Progenitor cell of endocrine pancreas (in vitro differentiated cells): ENCODE data around the gene NLRP12. TPM values are rescaled to one million over a fixed set of nuclear protein-coding genes. Genes with fewer than 3 reads are reported as not detected.
"Not testable (repeated sequence)": the region's sequence is repeated elsewhere in the genome, so short reads cannot be mapped to it uniquely, and the experiment has no call there.

ENCODE experiments used
- DNase-seq: peaks from one replicate; pipeline ENCODE4 v3.0.0; 2021; ENCODE audit warnings: low spot score; ENCODE audit not compliant: unreplicated experiment
- H3K27ac Mint-ChIP-seq: 2 replicates; pipeline ENCODE4 v1.8.0; 2021; ENCODE audit warnings: mild to moderate bottlenecking, moderate library complexity, mixed read lengths
- H3K27me3 Mint-ChIP-seq: 2 replicates; pipeline ENCODE4 v1.8.0; 2021; ENCODE audit warnings: mixed read lengths
- H3K36me3 Mint-ChIP-seq: 2 replicates; pipeline ENCODE4 v1.8.0; 2022; ENCODE audit warnings: mixed read lengths; ENCODE audit not compliant: insufficient read depth
- H3K4me1 Mint-ChIP-seq: 2 replicates; pipeline ENCODE4 v1.8.0; 2021; ENCODE audit warnings: low read depth, mixed read lengths
- H3K4me3 Mint-ChIP-seq: 2 replicates; pipeline ENCODE4 v1.8.0; 2021; ENCODE audit warnings: low read depth, mild to moderate bottlenecking, moderate library complexity, mixed read lengths
- H3K9me3 Mint-ChIP-seq: 2 replicates; pipeline ENCODE4 v1.8.0; 2021; ENCODE audit warnings: low read depth, mixed read lengths
- total RNA-seq: library from RNA; stranded (reverse); gene quantifications from 2 replicates; pipeline ENCODE4 v1.2.1, GENCODE V29; 2021
- TF ChIP-seq, protein P1 (sequence below): fragments of 200-600 bp; sonication (generic); IDR thresholded peaks from one replicate; pipeline ENCODE4 v1.5.0; 2021; ENCODE audit warnings: antibody characterized with exemption, mild to moderate bottlenecking; ENCODE audit not compliant: unreplicated experiment

Gene NLRP12
- total RNA-seq, 1 donor from 2014 or later, result not detected

DNA sequence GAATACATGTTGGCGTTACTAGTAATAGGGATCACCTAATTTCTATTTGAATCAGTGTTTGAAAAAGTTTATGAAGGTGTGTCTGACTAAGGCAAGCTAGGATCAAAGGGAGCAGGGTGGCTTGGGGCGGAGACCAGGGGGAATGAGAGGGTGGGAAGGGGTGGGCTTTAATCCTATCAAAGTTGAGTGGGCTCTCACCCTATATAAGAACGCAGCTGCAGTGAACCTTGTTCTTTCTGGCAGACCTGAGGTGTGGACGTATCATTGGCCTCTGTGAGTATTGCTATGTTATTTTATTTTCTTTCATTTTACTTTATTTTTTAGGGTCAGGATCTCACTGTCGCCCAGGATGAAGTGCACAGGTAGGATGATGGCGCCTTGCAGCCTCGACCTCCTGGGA is 37.4 kb downstream of the NLRP12 start:
- peaks cover 17% of the 10 kb centered on the region for H3K27me3 Mint-ChIP-seq
- H3K9me3 Mint-ChIP-seq, result no peaks in the 10 kb centered on the region
- no peak overlapping the region for H3K27ac Mint-ChIP-seq
- TF ChIP-seq, protein P1, sequence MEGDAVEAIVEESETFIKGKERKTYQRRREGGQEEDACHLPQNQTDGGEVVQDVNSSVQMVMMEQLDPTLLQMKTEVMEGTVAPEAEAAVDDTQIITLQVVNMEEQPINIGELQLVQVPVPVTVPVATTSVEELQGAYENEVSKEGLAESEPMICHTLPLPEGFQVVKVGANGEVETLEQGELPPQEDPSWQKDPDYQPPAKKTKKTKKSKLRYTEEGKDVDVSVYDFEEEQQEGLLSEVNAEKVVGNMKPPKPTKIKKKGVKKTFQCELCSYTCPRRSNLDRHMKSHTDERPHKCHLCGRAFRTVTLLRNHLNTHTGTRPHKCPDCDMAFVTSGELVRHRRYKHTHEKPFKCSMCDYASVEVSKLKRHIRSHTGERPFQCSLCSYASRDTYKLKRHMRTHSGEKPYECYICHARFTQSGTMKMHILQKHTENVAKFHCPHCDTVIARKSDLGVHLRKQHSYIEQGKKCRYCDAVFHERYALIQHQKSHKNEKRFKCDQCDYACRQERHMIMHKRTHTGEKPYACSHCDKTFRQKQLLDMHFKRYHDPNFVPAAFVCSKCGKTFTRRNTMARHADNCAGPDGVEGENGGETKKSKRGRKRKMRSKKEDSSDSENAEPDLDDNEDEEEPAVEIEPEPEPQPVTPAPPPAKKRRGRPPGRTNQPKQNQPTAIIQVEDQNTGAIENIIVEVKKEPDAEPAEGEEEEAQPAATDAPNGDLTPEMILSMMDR, result no peak
- no peak overlapping the region for H3K4me3 Mint-ChIP-seq
- DNase-seq, result no peak
- H3K4me1 Mint-ChIP-seq, result peaks cover 1% of the 10 kb centered on the region
- no peaks in the 10 kb centered on the region for H3K36me3 Mint-ChIP-seq

DNA sequence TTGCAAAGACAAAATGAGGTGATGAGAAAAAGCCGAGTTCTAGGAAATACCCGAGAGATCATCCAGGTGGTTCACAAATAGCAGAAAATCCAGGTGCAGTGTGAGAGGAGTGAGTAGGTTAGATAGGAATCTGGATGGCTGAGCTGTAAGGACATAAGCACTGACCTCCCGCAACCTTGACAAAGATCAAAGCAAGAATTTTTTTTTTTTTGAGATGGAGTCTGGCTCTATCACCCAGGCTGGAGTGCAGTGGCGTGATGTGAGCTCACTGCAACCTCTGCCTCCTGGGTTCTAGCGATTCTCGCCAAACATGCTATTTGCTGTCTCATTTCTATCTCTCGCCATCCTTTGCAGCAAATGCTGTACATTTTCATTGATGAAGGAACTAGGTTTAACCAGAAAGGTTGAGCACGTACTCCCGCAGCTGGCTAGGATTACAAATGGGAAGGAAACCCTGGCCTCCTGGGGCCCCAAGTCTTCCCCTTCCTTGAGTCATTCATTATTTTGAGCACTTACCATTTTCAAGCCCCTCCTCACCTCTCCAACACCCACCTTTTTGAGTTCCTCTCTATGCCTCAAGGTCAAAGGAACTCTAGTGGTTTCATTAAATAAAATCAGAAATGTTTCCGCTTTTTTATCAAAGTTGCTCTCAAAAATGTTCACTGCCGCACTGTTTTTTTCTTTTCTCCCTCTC is 38.8 kb downstream of the NLRP12 start:
- Mint-ChIP-seq H3K9me3 (no peaks in the 10 kb centered on the region), H3K36me3 (no peaks in the 10 kb centered on the region), H3K27ac (peak overlapping the region; percentile 59), H3K4me3 (no peak overlapping the region), H3K27me3 (peaks cover 20% of the 10 kb centered on the region), H3K4me1 (peaks cover 1% of the 10 kb centered on the region)
- DNase-seq, result no peak
- TF ChIP-seq, protein P1, result no peak

DNA sequence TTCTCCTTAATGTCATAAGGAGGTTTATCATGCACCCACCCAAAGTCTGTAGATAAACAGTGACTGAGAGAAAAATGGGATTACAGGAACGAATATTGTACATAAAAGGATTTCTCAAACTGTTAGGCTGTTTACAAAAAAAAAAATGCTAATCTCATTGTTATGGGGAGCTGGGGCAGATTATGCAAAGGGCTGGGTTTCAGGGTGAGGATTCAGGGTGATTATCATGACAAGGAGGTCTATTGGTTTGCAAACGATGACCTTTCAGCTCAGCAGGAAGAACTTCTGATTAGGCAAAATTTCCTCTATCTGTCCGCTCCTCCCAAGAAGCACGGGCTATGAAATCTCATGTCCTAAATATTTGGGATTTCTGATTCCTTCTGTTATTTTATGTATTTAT is 41.4 kb downstream of the NLRP12 start:
- H3K4me3 Mint-ChIP-seq, result no peak overlapping the region
- TF ChIP-seq, protein P1, result no peak
- H3K27ac Mint-ChIP-seq, result no peak overlapping the region
- DNase-seq, result no peak
- no peaks in the 10 kb centered on the region for H3K9me3 Mint-ChIP-seq
- H3K36me3 Mint-ChIP-seq, result no peaks in the 10 kb centered on the region
- H3K4me1 Mint-ChIP-seq, result peaks cover 1% of the 10 kb centered on the region
- H3K27me3 Mint-ChIP-seq, result peaks cover 20% of the 10 kb centered on the region

DNA sequence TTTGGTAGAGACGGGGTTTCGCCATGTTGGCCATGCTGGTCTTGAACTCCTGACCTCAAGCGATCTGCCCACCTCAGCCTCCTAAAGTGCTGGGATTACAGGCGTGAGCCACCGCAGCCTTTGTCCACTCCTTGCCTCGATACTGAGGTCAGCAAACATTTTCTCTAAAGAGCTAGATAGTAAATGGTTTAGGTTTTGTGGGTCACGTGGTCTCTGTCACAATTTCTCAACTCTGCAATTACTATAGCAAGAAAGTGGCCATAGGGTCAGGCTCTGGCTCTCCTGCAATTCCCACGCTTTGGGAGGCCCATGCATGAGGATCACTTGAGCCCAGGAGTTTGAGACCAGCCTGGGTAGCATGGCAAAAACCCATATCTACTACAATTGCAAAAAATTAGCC is 42.8 kb downstream of the NLRP12 start:
- H3K4me1 Mint-ChIP-seq, H3K4me3 Mint-ChIP-seq, H3K27ac Mint-ChIP-seq, H3K9me3 Mint-ChIP-seq, H3K36me3 Mint-ChIP-seq, DNase-seq: not testable (repeated sequence)
- H3K27me3 Mint-ChIP-seq, result peaks cover 16% of the 10 kb centered on the region

DNA sequence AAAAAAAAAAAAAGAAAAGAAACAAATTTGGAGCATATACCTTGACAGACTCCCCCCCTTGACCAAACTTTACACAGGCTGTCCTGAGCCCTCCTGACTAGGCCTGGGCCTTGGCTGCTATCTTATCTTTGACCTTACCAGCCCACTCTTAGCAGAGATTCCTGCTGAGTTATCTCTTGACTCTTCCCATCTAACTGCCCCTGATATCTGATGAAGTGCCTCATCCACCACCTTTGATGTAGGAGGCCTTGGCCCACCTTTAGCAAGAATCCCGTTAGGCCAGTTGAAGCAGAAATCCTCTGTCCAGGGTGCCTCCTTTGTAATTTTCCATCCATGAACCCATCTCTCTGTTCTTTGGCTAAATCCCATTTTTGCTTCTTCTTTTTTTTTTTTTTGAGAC is 43.6 kb downstream of the NLRP12 start:
- TF ChIP-seq, protein P1, result no peak
- Mint-ChIP-seq H3K4me1 (peaks cover 3% of the 10 kb centered on the region), H3K27ac (no peak overlapping the region), H3K27me3 (peaks cover 16% of the 10 kb centered on the region), H3K36me3 (no peaks in the 10 kb centered on the region), H3K4me3 (no peak overlapping the region), H3K9me3 (no peaks in the 10 kb centered on the region)
- no peak for DNase-seq

DNA sequence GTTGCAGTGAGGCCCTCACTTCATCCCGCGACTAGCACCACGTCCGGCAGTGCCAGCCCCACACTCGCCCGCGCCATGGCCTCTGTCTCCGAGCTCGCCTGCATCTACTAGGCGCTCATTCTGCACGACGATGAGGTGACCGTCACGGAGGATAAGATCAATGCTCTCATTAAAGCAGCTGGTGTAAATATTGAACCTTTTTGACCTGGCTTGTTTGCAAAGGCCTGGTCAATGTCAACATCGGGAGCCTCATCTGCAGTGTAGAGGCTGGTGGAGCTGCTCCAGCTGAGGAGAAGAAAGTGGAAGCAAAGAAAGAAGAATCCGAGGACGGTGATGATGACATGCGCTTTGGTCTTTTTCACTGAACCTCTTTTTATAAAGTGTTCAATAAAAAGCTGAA is 48.6 kb downstream of the NLRP12 start:
- TF ChIP-seq, protein P1, result no peak
- no peaks in the 10 kb centered on the region for H3K9me3 Mint-ChIP-seq
- H3K27me3 Mint-ChIP-seq, result peaks cover 2% of the 10 kb centered on the region
- no peaks in the 10 kb centered on the region for H3K36me3 Mint-ChIP-seq
- no peak for DNase-seq
- H3K27ac Mint-ChIP-seq, result peak overlapping the region; percentile 88
- H3K4me3 Mint-ChIP-seq, result peak overlapping the region; percentile 9
- peaks cover 33% of the 10 kb centered on the region for H3K4me1 Mint-ChIP-seq

DNA sequence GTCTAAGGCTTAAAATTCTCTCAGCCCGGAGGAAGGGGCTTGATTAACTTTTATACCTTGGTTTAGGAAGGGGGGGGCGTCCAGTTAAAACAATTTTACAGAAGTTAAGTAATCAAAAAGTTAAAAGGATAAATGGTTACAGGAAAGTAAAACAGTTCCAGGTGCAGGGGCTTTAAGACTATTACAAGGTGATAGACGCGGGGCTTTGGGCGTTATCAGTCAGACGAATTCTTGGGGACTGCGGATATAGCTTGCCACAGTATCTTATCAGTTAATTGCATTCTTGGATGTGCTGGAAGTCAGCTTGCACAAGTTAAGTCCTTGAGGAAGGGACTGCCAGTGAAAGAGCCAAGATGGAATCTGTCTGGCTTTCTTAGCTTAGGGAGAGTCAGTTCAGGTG is 49.6 kb downstream of the NLRP12 start:
- peaks cover 33% of the 10 kb centered on the region for H3K4me1 Mint-ChIP-seq
- H3K36me3 Mint-ChIP-seq, H3K27me3 Mint-ChIP-seq, DNase-seq, H3K9me3 Mint-ChIP-seq: not testable (repeated sequence)
- H3K27ac Mint-ChIP-seq, result peak overlapping the region; percentile 53
- H3K4me3 Mint-ChIP-seq, result peak overlapping the region; percentile 14
